H1 (cell line): ENCODE measurements around the gene ADH1C. TPM values are rescaled to one million over a fixed set of nuclear protein-coding genes. Genes with fewer than 3 reads are reported as not detected.
"Not testable (repeated sequence)": the region's sequence is repeated elsewhere in the genome, so short reads cannot be mapped to it uniquely, and the experiment has no call there.

Experiments used
- CTCF ChIA-PET: fragments of 300-600 bp; sonication (Branson Sonifier 250); formaldehyde crosslinking; loops from one replicate; lab custom pipeline; 2021; ENCODE audit not compliant: partially characterized antibody; lab: Charles Lee
- POLR2A ChIA-PET: fragments of 300-600 bp; sonication (Branson Sonifier 250); formaldehyde crosslinking; loops from one replicate; lab custom pipeline; 2021; ENCODE audit warnings: inconsistent platforms; ENCODE audit not compliant: partially characterized antibody; lab: Charles Lee
- DNase-seq, 2 experiments: peaks; one replicate each; pipeline versions ENCODE4 v3.0.0 to v3.0.0-alpha.2; 2010 to 2022; ENCODE audit warnings: low spot score in 2 of 2, low read depth in 1 of 2, mixed read lengths in 1 of 2
- FAIRE-seq: peaks from 2 replicates; lab custom pipeline; 2011; peaks lifted over from hg19 to GRCh38; lab: Jason Lieb, UNC
- H2AFZ ChIP-seq: 2 replicates; pipeline ENCODE4 v1.8.1; 2012; ENCODE audit warnings: low read length, inconsistent platforms
- H2AK5ac ChIP-seq: 2 replicates; pipeline ENCODE4 v1.6.1; 2013; ENCODE audit warnings: low read depth, low read length
- H2BK120ac ChIP-seq: replicated peaks from 2 replicates; pipeline ENCODE3; 2013; ENCODE audit warnings: low read depth, low read length, inconsistent platforms
- H2BK12ac ChIP-seq: 2 replicates; pipeline ENCODE4 v1.6.1; 2013; ENCODE audit warnings: low read depth, low read length
- H2BK15ac ChIP-seq: 2 replicates; pipeline ENCODE4 v1.6.1; 2013; ENCODE audit warnings: low read length
- H2BK20ac ChIP-seq: 2 replicates; pipeline ENCODE4 v1.6.1; 2013; ENCODE audit warnings: low read length
- H2BK5ac ChIP-seq: 2 replicates; pipeline ENCODE4 v1.6.1; 2013; ENCODE audit warnings: low read depth, low read length
- H3K14ac ChIP-seq: 2 replicates; pipeline ENCODE4 v1.6.1; 2013; ENCODE audit warnings: inconsistent platforms; ENCODE audit not compliant: insufficient read length
- H3K18ac ChIP-seq: 2 replicates; pipeline ENCODE4 v1.6.1; 2013; ENCODE audit warnings: low read length; ENCODE audit errors: extremely low read depth
- H3K23ac ChIP-seq: 2 replicates; pipeline ENCODE4 v1.6.1; 2013; ENCODE audit warnings: inconsistent platforms; ENCODE audit not compliant: insufficient read length
- H3K23me2 ChIP-seq: 2 replicates; pipeline ENCODE4 v1.6.1; 2013; ENCODE audit warnings: low read depth, low read length
- H3K27ac ChIP-seq: 2 replicates; pipeline ENCODE4 v1.6.1; 2011; ENCODE audit warnings: low read depth, low read length, inconsistent platforms
- H3K27me3 ChIP-seq, 4 experiments: replicated peaks in 1 of 4; 1 replicate in 1 of 4; 2 replicates in 3 of 4; pipeline versions ENCODE4 v1.6.1 to v1.8.1; 2011 to 2013; ENCODE audit warnings: low read length in 3 of 4, mild to moderate bottlenecking in 3 of 4, inconsistent platforms in 2 of 4, mixed read lengths in 2 of 4, moderate library complexity in 1 of 4; ENCODE audit not compliant: control insufficient read depth in 3 of 4, insufficient read depth in 3 of 4; ENCODE audit errors: extremely low read depth in 1 of 4
- H3K36me3 ChIP-seq, 4 experiments: 2 replicates each; pipeline versions ENCODE4 v1.6.1 to v1.8.1; 2011 to 2013; ENCODE audit warnings: mild to moderate bottlenecking in 4 of 4, low read length in 3 of 4, moderate library complexity in 2 of 4, control low read depth in 1 of 4, inconsistent platforms in 1 of 4; ENCODE audit not compliant: insufficient read depth in 4 of 4, control insufficient read depth in 2 of 4
- H3K4ac ChIP-seq: replicated peaks from 2 replicates; pipeline ENCODE3; 2013; ENCODE audit warnings: low read length, low read depth, mixed read lengths, inconsistent platforms; ENCODE audit not compliant: insufficient read length
- H3K4me1 ChIP-seq, 4 experiments: replicated peaks in 1 of 4; 1 replicate in 1 of 4; 2 replicates in 3 of 4; pipeline versions ENCODE4 v1.6.1 to v1.8.1; 2011 to 2013; ENCODE audit warnings: low read length in 3 of 4, inconsistent platforms in 2 of 4, mixed read lengths in 1 of 4; ENCODE audit not compliant: insufficient read depth in 4 of 4, control insufficient read depth in 3 of 4
- H3K4me2 ChIP-seq, 2 experiments: 2 replicates each; pipeline versions ENCODE4 v1.6.1 to v1.8.1; 2011 to 2013; ENCODE audit warnings: low read depth in 2 of 2, low read length in 2 of 2, control low read depth in 1 of 2, inconsistent platforms in 1 of 2, mild to moderate bottlenecking in 1 of 2; ENCODE audit not compliant: insufficient read depth in 1 of 2
- H3K4me3 ChIP-seq, 4 experiments: fragments of 200-600, 300-600 bp in 1 of 4; sonication (generic), shearing (Covaris generic), sonication (Bioruptor Twin) in 1 of 4; 2 replicates each; pipeline versions ENCODE4 v1.5.1 to v1.8.1; 2011 to 2016; ENCODE audit warnings: low read length in 4 of 4, low read depth in 3 of 4, control low read depth in 2 of 4, inconsistent platforms in 2 of 4, mild to moderate bottlenecking in 2 of 4, mixed read lengths in 1 of 4, moderate library complexity in 1 of 4; ENCODE audit not compliant: insufficient read depth in 2 of 4; ENCODE audit errors: extremely low read depth in 1 of 4
- H3K56ac ChIP-seq: replicated peaks from 2 replicates; pipeline ENCODE3; 2013; ENCODE audit warnings: low read depth, mild to moderate bottlenecking, mixed read lengths, low read length, inconsistent platforms; ENCODE audit not compliant: insufficient read length
- H3K79me1 ChIP-seq: 2 replicates; pipeline ENCODE4 v1.6.1; 2013; ENCODE audit warnings: low read depth, low read length, control low read depth
- H3K79me2 ChIP-seq, 2 experiments: 2 replicates each; pipeline versions ENCODE4 v1.6.1 to v1.8.1; 2012 to 2013; ENCODE audit warnings: low read length in 2 of 2, mild to moderate bottlenecking in 2 of 2, inconsistent platforms in 1 of 2; ENCODE audit not compliant: insufficient read depth in 2 of 2, control insufficient read depth in 1 of 2
- H3K9ac ChIP-seq, 4 experiments: replicated peaks in 1 of 4; 1 replicate in 1 of 4; 2 replicates in 3 of 4; pipeline versions ENCODE4 v1.6.1 to v1.8.1; 2011 to 2013; ENCODE audit warnings: low read depth in 3 of 4, low read length in 3 of 4, control low read depth in 2 of 4, mild to moderate bottlenecking in 2 of 4, moderate library complexity in 2 of 4, inconsistent platforms in 1 of 4; ENCODE audit errors: extremely low read depth in 1 of 4
- H3K9me3 ChIP-seq, 2 experiments: 2 replicates each; pipeline versions ENCODE4 v1.6.1 to v1.8.1; 2012 to 2013; ENCODE audit warnings: mild to moderate bottlenecking in 2 of 2, moderate library complexity in 2 of 2, control low read depth in 1 of 2, inconsistent platforms in 1 of 2, low read depth in 1 of 2, low read length in 1 of 2, mixed read lengths in 1 of 2; ENCODE audit not compliant: insufficient read depth in 2 of 2
- H4K20me1 ChIP-seq, 2 experiments: replicated peaks in 1 of 2; 2 replicates each; pipeline versions ENCODE3 to v1.8.1; 2011 to 2013; ENCODE audit warnings: inconsistent platforms in 2 of 2, low read length in 2 of 2, mild to moderate bottlenecking in 1 of 2; ENCODE audit not compliant: insufficient read depth in 2 of 2, control insufficient read depth in 1 of 2
- H4K5ac ChIP-seq: 2 replicates; pipeline ENCODE4 v1.6.1; 2013; ENCODE audit warnings: low read length, low read depth, mixed read lengths, inconsistent platforms; ENCODE audit not compliant: insufficient read length
- H4K8ac ChIP-seq: 2 replicates; pipeline ENCODE4 v1.8.0; 2013; ENCODE audit warnings: mild to moderate bottlenecking, moderate library complexity, low read length, inconsistent platforms; ENCODE audit not compliant: insufficient read depth; ENCODE audit errors: extremely low read depth
- H4K91ac ChIP-seq: replicated peaks from 2 replicates; pipeline ENCODE3; 2013; ENCODE audit warnings: low read length, mixed read lengths, inconsistent platforms; ENCODE audit not compliant: insufficient read length
- WGBS, 2 experiments: shearing (Covaris generic) in 1 of 2; methylation state at CpG; one replicate each; pipeline versions ENCODE4 v1.1.6 to v1.1.7; 2013 to 2015; ENCODE audit warnings: low lambda C conversion rate in 2 of 2, mixed read lengths in 2 of 2, inconsistent platforms in 1 of 2, low coverage in 1 of 2, missing lambda C conversion rate in 1 of 2; ENCODE audit not compliant: insufficient replicate concordance in 2 of 2, insufficient coverage in 1 of 2, insufficient read length in 1 of 2; ENCODE audit errors: extremely low coverage in 1 of 2, missing lambda C conversion rate in 1 of 2; 5-methylcytosine and 5-hydroxymethylcytosine counted together
- polyA plus RNA-seq, 7 experiments: library from polyadenylated mRNA; depleted of rRNA in 3 of 7; stranded (reverse) in 5 of 7; unstranded in 2 of 7; fragments of >200 nt in 5 of 7; fragments of 200-250 nt in 2 of 7; gene quantifications; 1 replicate in 5 of 7; 2 replicates in 1 of 7; 4 replicates in 1 of 7; pipeline versions ENCODE4 v1.2.1 to v1.2.3, GENCODE V29; 2011 to 2013; ENCODE audit warnings: missing spikeins in 2 of 7, mixed read lengths in 2 of 7
- total RNA-seq: library from RNA; stranded (reverse); fragmentation: NEBNext Ultra II Directional; extraction: Animal tissue kit (Norgen Biotek cat#: 25700); gene quantifications from 2 replicates; pipeline ENCODE4 v1.2.1, GENCODE V29; 2021

The ADH1C gene
- total and polyA plus RNA-seq, 2 of the 8 experiments (the other 6 are each of a cell fraction or from before 2014, with no cell fraction given) = not detected

DNA sequence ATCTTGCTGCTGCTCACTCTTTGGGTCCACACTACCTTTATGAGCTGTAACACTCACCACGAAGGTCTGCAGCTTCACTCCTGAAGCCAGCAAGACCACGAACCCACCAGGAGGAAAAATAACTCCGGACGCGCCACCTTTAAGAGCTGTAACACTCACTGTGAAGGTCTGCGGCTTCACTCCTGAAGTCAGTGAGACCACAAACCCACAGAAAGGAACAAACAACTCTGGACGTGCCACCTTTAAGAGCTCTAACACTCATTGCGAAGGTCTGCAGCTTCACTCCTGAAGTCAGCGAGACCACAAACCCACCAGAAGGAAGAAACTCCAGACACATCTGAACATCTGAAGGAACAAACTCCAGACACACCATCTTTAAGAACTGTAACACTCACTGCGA, 3.6 kb upstream of the ADH1C start:
- H2BK5ac ChIP-seq, H2BK12ac ChIP-seq, CTCF ChIA-PET, H4K8ac ChIP-seq, H2AFZ ChIP-seq, H3K56ac ChIP-seq, H3K18ac ChIP-seq, H3K14ac ChIP-seq, H3K36me3 ChIP-seq, H4K91ac ChIP-seq, H2BK15ac ChIP-seq, H2AK5ac ChIP-seq, H3K4me3 ChIP-seq, H3K23ac ChIP-seq, H4K20me1 ChIP-seq, FAIRE-seq, H2BK20ac ChIP-seq, H2BK120ac ChIP-seq, H3K4me2 ChIP-seq, H3K4ac ChIP-seq, H3K23me2 ChIP-seq, H3K27ac ChIP-seq, H3K9me3 ChIP-seq, H3K4me1 ChIP-seq, H3K9ac ChIP-seq, H4K5ac ChIP-seq, H3K27me3 ChIP-seq, POLR2A ChIA-PET, DNase-seq, H3K79me2 ChIP-seq, H3K79me1 ChIP-seq: not testable (repeated sequence)
- 91% methylated on average over 8 of the region's 10 CpGs; no CpG with 5 or more reads in 1 of the 2 experiments for WGBS, 2 experiments
